HUES6 (cell line): ENCODE data around the gene NFYA.
"Not testable (repeated sequence)": the region's sequence is repeated elsewhere in the genome, so short reads cannot be mapped to it uniquely, and the experiment has no call there.

ENCODE experiments used
- H3K27ac ChIP-seq: 2 replicates; pipeline ENCODE4 v1.7.0; 2013; ENCODE audit warnings: low read depth, mild to moderate bottlenecking, low read length, inconsistent platforms
- H3K27me3 ChIP-seq: 2 replicates; pipeline ENCODE4 v1.6.1; 2013; ENCODE audit warnings: low read length; ENCODE audit not compliant: control insufficient read depth, insufficient read depth
- H3K36me3 ChIP-seq: 2 replicates; pipeline ENCODE4 v1.6.1; 2013; ENCODE audit warnings: low read length; ENCODE audit not compliant: control insufficient read depth, insufficient read depth
- H3K4me1 ChIP-seq: 2 replicates; pipeline ENCODE4 v1.6.1; 2013; ENCODE audit warnings: low read length; ENCODE audit not compliant: control insufficient read depth, insufficient read depth
- H3K4me3 ChIP-seq: 2 replicates; pipeline ENCODE4 v1.5.1; 2013; ENCODE audit warnings: low read depth, low read length
- H3K9ac ChIP-seq: one replicate; pipeline ENCODE4 v1.6.1; 2013; ENCODE audit warnings: mild to moderate bottlenecking, low read length
- H3K9me3 ChIP-seq: 2 replicates; pipeline ENCODE4 v1.6.1; 2013; ENCODE audit warnings: low read depth, low read length; ENCODE audit not compliant: control insufficient read depth, insufficient read depth

NFYA gene

GRCh38 chr6:41090841-41091761 is 18.3 kb downstream of the NFYA start:
- H3K36me3 ChIP-seq: peaks cover 95% of the 10 kb centered on the region
- H3K27me3 ChIP-seq: no peaks in the 10 kb centered on the region
- H3K9me3 ChIP-seq: no peaks in the 10 kb centered on the region
- H3K27ac ChIP-seq: no peak overlapping the region
- no peak overlapping the region for H3K9ac ChIP-seq
- no peaks in the 10 kb centered on the region for H3K4me1 ChIP-seq
- H3K4me3 ChIP-seq: no peak overlapping the region

- Histone ChIP-seq H3K27me3 (no peaks in the 10 kb centered on the region), H3K27ac (no peak overlapping the region), H3K4me1 (no peaks in the 10 kb centered on the region), H3K9me3 (no peaks in the 10 kb centered on the region), H3K36me3 (peaks cover 95% of the 10 kb centered on the region), H3K4me3 (no peak overlapping the region), H3K9ac (no peak overlapping the region)
Measured at GRCh38 chr6:41092421-41093140, 19.8 kb downstream of the NFYA start.

GRCh38 chr6:41093729-41094128 is 21.0 kb downstream of the NFYA start:
- Histone ChIP-seq H3K9me3 (no peaks in the 10 kb centered on the region), H3K27me3 (no peaks in the 10 kb centered on the region), H3K36me3 (peaks cover 98% of the 10 kb centered on the region), H3K9ac (no peak overlapping the region), H3K27ac (no peak overlapping the region), H3K4me1 (no peaks in the 10 kb centered on the region), H3K4me3 (no peak overlapping the region)

- Histone ChIP-seq H3K4me3 (no peak overlapping the region), H3K9me3 (no peaks in the 10 kb centered on the region), H3K4me1 (no peaks in the 10 kb centered on the region), H3K27me3 (no peaks in the 10 kb centered on the region), H3K36me3 (peaks cover 82% of the 10 kb centered on the region), H3K27ac (no peak overlapping the region), H3K9ac (no peak overlapping the region)
Measured at GRCh38 chr6:41097467-41098090, 24.8 kb downstream of the NFYA start.

- Histone ChIP-seq H3K4me1 (no peaks in the 10 kb centered on the region), H3K27ac (no peak overlapping the region), H3K9me3 (no peaks in the 10 kb centered on the region), H3K36me3 (peaks cover 74% of the 10 kb centered on the region), H3K9ac (no peak overlapping the region), H3K4me3 (no peak overlapping the region), H3K27me3 (no peaks in the 10 kb centered on the region)
Measured at GRCh38 chr6:41098366-41098765, 25.6 kb downstream of the NFYA start.

- no peak overlapping the region for H3K4me3 ChIP-seq
- H3K9me3 ChIP-seq: no peaks in the 10 kb centered on the region
- H3K9ac ChIP-seq: no peak overlapping the region
- H3K4me1 ChIP-seq: no peaks in the 10 kb centered on the region
- H3K27ac ChIP-seq: no peak overlapping the region
- H3K27me3 ChIP-seq: no peaks in the 10 kb centered on the region
- H3K36me3 ChIP-seq: peaks cover 49% of the 10 kb centered on the region
Measured at GRCh38 chr6:41100871-41101287, 28.1 kb downstream of the NFYA start.

- Histone ChIP-seq H3K4me1 (no peaks in the 10 kb centered on the region; the same call in 1 of the 2 replicates), H3K4me3 (no peak overlapping the region), H3K27ac (no peak overlapping the region), H3K9me3 (no peaks in the 10 kb centered on the region), H3K36me3 (peaks cover 19% of the 10 kb centered on the region), H3K9ac (no peak overlapping the region), H3K27me3 (no peaks in the 10 kb centered on the region)
Measured at GRCh38 chr6:41103847-41104246, 31.1 kb downstream of the NFYA start.

GRCh38 chr6:41111017-41111416 is 38.2 kb downstream of the NFYA start:
- H3K4me3 ChIP-seq: no peak overlapping the region
- no peaks in the 10 kb centered on the region; the same call in 1 of the 2 replicates for H3K4me1 ChIP-seq
- H3K27ac ChIP-seq: no peak overlapping the region
- H3K27me3 ChIP-seq: no peaks in the 10 kb centered on the region
- H3K36me3 ChIP-seq: no peaks in the 10 kb centered on the region
- H3K9me3 ChIP-seq: no peaks in the 10 kb centered on the region
- no peak overlapping the region for H3K9ac ChIP-seq

- not testable (repeated sequence) for H3K9me3 ChIP-seq, H3K36me3 ChIP-seq, H3K4me1 ChIP-seq, H3K4me3 ChIP-seq, H3K9ac ChIP-seq, H3K27ac ChIP-seq, H3K27me3 ChIP-seq
Measured at GRCh38 chr6:41115027-41115426, 42.3 kb downstream of the NFYA start.

GRCh38 chr6:41119508-41119907 is 46.7 kb downstream of the NFYA start:
- Histone ChIP-seq H3K4me3 (no peak overlapping the region), H3K9me3 (no peaks in the 10 kb centered on the region), H3K27ac (no peak overlapping the region), H3K36me3 (peaks cover 4% of the 10 kb centered on the region; the same call in 1 of the 2 replicates), H3K4me1 (no peaks in the 10 kb centered on the region), H3K27me3 (no peaks in the 10 kb centered on the region), H3K9ac (no peak overlapping the region)

GRCh38 chr6:41120058-41120457 is 47.3 kb downstream of the NFYA start:
- Histone ChIP-seq H3K9me3 (no peaks in the 10 kb centered on the region), H3K36me3 (peaks cover 4% of the 10 kb centered on the region; the same call in 1 of the 2 replicates), H3K4me3 (no peak overlapping the region), H3K27ac (no peak overlapping the region), H3K9ac (no peak overlapping the region), H3K27me3 (no peaks in the 10 kb centered on the region), H3K4me1 (no peaks in the 10 kb centered on the region)
